ENCODE data around the gene GABRB3. TPM values are rescaled to one million over a fixed set of nuclear protein-coding genes. Genes with fewer than 3 reads are reported as not detected.

The GABRB3 gene
- polyA plus RNA-seq, 3 donors, result not detected

GRCh38 chr15:26660241-26660640 lies 112.6 kb downstream of the GABRB3 start:
- no peaks in the 10 kb centered on the region for H3K27me3 Mint-ChIP-seq (ENCODE audit: low read depth in 3 of 3)
- H3K36me3 ChIP-seq (replicated peaks in 1 of 2; ENCODE audit: control insufficient read depth in 1 of 2, insufficient read depth in 2 of 2, low read length in 2 of 2), result no peaks in the 10 kb centered on the region
- H3K4me1 Mint-ChIP-seq, result no peaks in the 10 kb centered on the region
- no peaks in the 10 kb centered on the region for H3K4me1 ChIP-seq (ENCODE audit: control insufficient read depth in 1 of 2, insufficient read depth in 2 of 2, low read length in 2 of 2)
- no peak overlapping the region for H3K27ac ChIP-seq (ENCODE audit: low read depth in 1 of 2, low read length in 2 of 2)
- H3K27me3 ChIP-seq (ENCODE audit: control insufficient read depth in 2 of 2, insufficient read depth in 2 of 2, low read length in 2 of 2), result no peaks in the 10 kb centered on the region
- H3K4me2 ChIP-seq (replicated peaks; ENCODE audit: extremely low read depth, low read length, poor library complexity, severe bottlenecking), result no peak overlapping the region
- no peak overlapping the region for H2AFZ ChIP-seq (ENCODE audit: insufficient read depth, low read depth, low read length, poor library complexity, severe bottlenecking)
- H4K20me1 ChIP-seq (ENCODE audit: insufficient read depth, low read length), result no peaks in the 10 kb centered on the region
- no peak overlapping the region for H3K4me3 Mint-ChIP-seq
- H3K9ac ChIP-seq (ENCODE audit: insufficient read depth, low read length, poor library complexity, severe bottlenecking), result no peak overlapping the region
- intact Hi-C loops (cut with micrococcal nuclease), result no loop called here
- H3K9me3 ChIP-seq (replicated peaks in 1 of 2; ENCODE audit: control insufficient read depth in 1 of 2, insufficient read depth in 1 of 2, low read length in 2 of 2), result peaks cover 30 to 36% of the 10 kb centered on the region in 2 donors
- no peak for TF ChIP-seq CTCF (IDR thresholded peaks at IDR 0.05)
- H3K36me3 Mint-ChIP-seq, result no peaks in the 10 kb centered on the region
- DNase-seq, result no peak
- WGBS (ENCODE audit: insufficient coverage), result 95% methylated on average over 3 of the region's 6 CpGs
- H3K79me2 ChIP-seq (ENCODE audit: insufficient read depth, low read length), result no peaks in the 10 kb centered on the region
- H3K9me3 Mint-ChIP-seq, result peaks cover 7 to 38% (median 13%) of the 10 kb centered on the region in 7 donors
- H3K27ac Mint-ChIP-seq, result no peak overlapping the region
- no peak overlapping the region for H3K4me3 ChIP-seq (replicated peaks in 1 of 3; ENCODE audit: low read depth in 2 of 3, low read length in 3 of 3)

- H3K36me3 Mint-ChIP-seq, result no peaks in the 10 kb centered on the region
- Histone ChIP-seq H3K27ac (ENCODE audit: low read depth in 1 of 2, low read length in 2 of 2) (no peak overlapping the region), H3K4me1 (ENCODE audit: control insufficient read depth in 1 of 2, insufficient read depth in 2 of 2, low read length in 2 of 2) (no peaks in the 10 kb centered on the region), H3K4me3 (replicated peaks in 1 of 3; ENCODE audit: low read depth in 2 of 3, low read length in 3 of 3) (no peak overlapping the region), H2AFZ (ENCODE audit: insufficient read depth, low read depth, low read length, poor library complexity, severe bottlenecking) (no peak overlapping the region), H3K36me3 (replicated peaks in 1 of 2; ENCODE audit: control insufficient read depth in 1 of 2, insufficient read depth in 2 of 2, low read length in 2 of 2) (no peaks in the 10 kb centered on the region), H4K20me1 (ENCODE audit: insufficient read depth, low read length) (no peaks in the 10 kb centered on the region), H3K27me3 (ENCODE audit: control insufficient read depth in 2 of 2, insufficient read depth in 2 of 2, low read length in 2 of 2) (no peaks in the 10 kb centered on the region), H3K4me2 (replicated peaks; ENCODE audit: extremely low read depth, low read length, poor library complexity, severe bottlenecking) (no peak overlapping the region), H3K9ac (ENCODE audit: insufficient read depth, low read length, poor library complexity, severe bottlenecking) (no peak overlapping the region), H3K79me2 (ENCODE audit: insufficient read depth, low read length) (no peaks in the 10 kb centered on the region), H3K9me3 (replicated peaks in 1 of 2; ENCODE audit: control insufficient read depth in 1 of 2, insufficient read depth in 1 of 2, low read length in 2 of 2) (peaks cover 32 to 43% of the 10 kb centered on the region in 2 donors)
- peaks cover 7 to 38% (median 12%) of the 10 kb centered on the region in 7 donors for H3K9me3 Mint-ChIP-seq
- DNase-seq, result no peak
- no peak for TF ChIP-seq CTCF (IDR thresholded peaks at IDR 0.05)
- H3K4me3 Mint-ChIP-seq, result no peak overlapping the region
- H3K27ac Mint-ChIP-seq, result no peak overlapping the region
- H3K4me1 Mint-ChIP-seq, result no peaks in the 10 kb centered on the region
- intact Hi-C loops (cut with micrococcal nuclease), result no loop called here
- 68% methylated on average over 2 of the region's 2 CpGs for WGBS (ENCODE audit: insufficient coverage)
- no peaks in the 10 kb centered on the region for H3K27me3 Mint-ChIP-seq (ENCODE audit: low read depth in 3 of 3)
These were observed 114.6 kb downstream of the GABRB3 start for GRCh38 chr15:26658290-26658689.

Data from CD14-positive monocyte (primary cell).